Panc1 (cell line): ENCODE measurements around the gene OVCH2.

Source experiments
- POLR2AphosphoS5 ChIP-seq: IDR thresholded peaks from 2 replicates; pipeline ENCODE4 v1.6.1; 2012; ENCODE audit warnings: mild to moderate bottlenecking, low read depth, low read length, moderate library complexity
- TF ChIP-seq, protein P1 (sequence below): fragments of 450-650 bp; IDR thresholded peaks from 2 replicates; pipeline ENCODE4 v1.5.1; 2017; ENCODE audit warnings: mild to moderate bottlenecking

- no peak for TF ChIP-seq POLR2AphosphoS5
- TF ChIP-seq, protein P1, sequence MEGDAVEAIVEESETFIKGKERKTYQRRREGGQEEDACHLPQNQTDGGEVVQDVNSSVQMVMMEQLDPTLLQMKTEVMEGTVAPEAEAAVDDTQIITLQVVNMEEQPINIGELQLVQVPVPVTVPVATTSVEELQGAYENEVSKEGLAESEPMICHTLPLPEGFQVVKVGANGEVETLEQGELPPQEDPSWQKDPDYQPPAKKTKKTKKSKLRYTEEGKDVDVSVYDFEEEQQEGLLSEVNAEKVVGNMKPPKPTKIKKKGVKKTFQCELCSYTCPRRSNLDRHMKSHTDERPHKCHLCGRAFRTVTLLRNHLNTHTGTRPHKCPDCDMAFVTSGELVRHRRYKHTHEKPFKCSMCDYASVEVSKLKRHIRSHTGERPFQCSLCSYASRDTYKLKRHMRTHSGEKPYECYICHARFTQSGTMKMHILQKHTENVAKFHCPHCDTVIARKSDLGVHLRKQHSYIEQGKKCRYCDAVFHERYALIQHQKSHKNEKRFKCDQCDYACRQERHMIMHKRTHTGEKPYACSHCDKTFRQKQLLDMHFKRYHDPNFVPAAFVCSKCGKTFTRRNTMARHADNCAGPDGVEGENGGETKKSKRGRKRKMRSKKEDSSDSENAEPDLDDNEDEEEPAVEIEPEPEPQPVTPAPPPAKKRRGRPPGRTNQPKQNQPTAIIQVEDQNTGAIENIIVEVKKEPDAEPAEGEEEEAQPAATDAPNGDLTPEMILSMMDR: no peak
Measured at GRCh38 chr11:7749456-7749855, 43.2 kb upstream of the OVCH2 start.
